ENCODE data around the gene FAF2.

Gene FAF2

GRCh38 chr5:176527246-176528222, 79.3 kb downstream of the FAF2 start:
- peaks cover 35 to 36% of the 10 kb centered on the region in 2 experiments for H3K4me1 ChIP-seq (ENCODE audit: control insufficient read depth in 1 of 2, insufficient read depth in 1 of 2, low read depth in 1 of 2, low read length in 1 of 2)
- H3K36me3 ChIP-seq = peaks cover 60% of the 10 kb centered on the region
- no peaks in the 10 kb centered on the region for H3K27me3 ChIP-seq
- H3K9me3 ChIP-seq = no peaks in the 10 kb centered on the region
- no peak overlapping the region for H3K4me3 ChIP-seq (ENCODE audit: low read depth in 1 of 2, low read length in 1 of 2)
- H3K27ac ChIP-seq = peak overlapping the region; percentile 31
- no peak for TF ChIP-seq CTCF (IDR thresholded peaks at IDR 0.05)

- TF ChIP-seq CTCF (IDR thresholded peaks at IDR 0.05) = no peak
- Histone ChIP-seq H3K4me3 (ENCODE audit: low read depth in 1 of 2, low read length in 1 of 2) (no peak overlapping the region), H3K27me3 (no peaks in the 10 kb centered on the region), H3K9me3 (no peaks in the 10 kb centered on the region), H3K27ac (no peak overlapping the region), H3K4me1 (ENCODE audit: control insufficient read depth in 1 of 2, insufficient read depth in 1 of 2, low read depth in 1 of 2, low read length in 1 of 2) (peaks cover 37 to 40% of the 10 kb centered on the region in 2 experiments), H3K36me3 (peaks cover 60% of the 10 kb centered on the region)
These were observed 80.1 kb downstream of the FAF2 start for GRCh38 chr5:176528301-176528700.

- Histone ChIP-seq H3K4me1 (ENCODE audit: control insufficient read depth in 1 of 2, insufficient read depth in 1 of 2, low read depth in 1 of 2, low read length in 1 of 2) (peaks cover 42 to 44% of the 10 kb centered on the region in 2 experiments), H3K27ac (no peak overlapping the region), H3K36me3 (peaks cover 60% of the 10 kb centered on the region)
These were observed 80.6 kb downstream of the FAF2 start for GRCh38 chr5:176528761-176529115.

GRCh38 chr5:176529116-176529740, 81.0 kb downstream of the FAF2 start:
- H3K4me3 ChIP-seq (ENCODE audit: low read depth in 1 of 2, low read length in 1 of 2) = no peak overlapping the region

More at GRCh38 chr5:176528761-176529115, 80.6 kb downstream of the FAF2 start:
- no peak for TF ChIP-seq CTCF (IDR thresholded peaks at IDR 0.05)
- H3K27me3 ChIP-seq = no peaks in the 10 kb centered on the region
- no peaks in the 10 kb centered on the region for H3K9me3 ChIP-seq
- no peak overlapping the region for H3K4me3 ChIP-seq (ENCODE audit: low read depth in 1 of 2, low read length in 1 of 2)

GRCh38 chr5:176529741-176530141, 81.6 kb downstream of the FAF2 start:
- Histone ChIP-seq H3K4me3 (ENCODE audit: low read depth in 1 of 2, low read length in 1 of 2) (peak overlapping the region in 1 of 2 experiments; percentile 14), H3K9me3 (no peaks in the 10 kb centered on the region), H3K36me3 (peaks cover 60% of the 10 kb centered on the region), H3K4me1 (ENCODE audit: control insufficient read depth in 1 of 2, insufficient read depth in 1 of 2, low read depth in 1 of 2, low read length in 1 of 2) (peaks cover 52 to 54% of the 10 kb centered on the region in 2 experiments), H3K27ac (peak overlapping the region; percentile 100), H3K27me3 (no peaks in the 10 kb centered on the region)
- no peak for TF ChIP-seq CTCF (IDR thresholded peaks at IDR 0.05)

More at GRCh38 chr5:176529116-176529740, 81.0 kb downstream of the FAF2 start:
- H3K27ac ChIP-seq = peak overlapping the region; percentile 100
- H3K36me3 ChIP-seq = peaks cover 60% of the 10 kb centered on the region
- no peaks in the 10 kb centered on the region for H3K9me3 ChIP-seq
- H3K4me1 ChIP-seq (ENCODE audit: control insufficient read depth in 1 of 2, insufficient read depth in 1 of 2, low read depth in 1 of 2, low read length in 1 of 2) = peaks cover 47 to 49% of the 10 kb centered on the region in 2 experiments
- H3K27me3 ChIP-seq = no peaks in the 10 kb centered on the region
- no peak for TF ChIP-seq CTCF (IDR thresholded peaks at IDR 0.05)
